Epidermal melanocyte (primary cell): ENCODE data around the gene DOCK10.

Experiments used
- DNase-seq: peaks from one replicate; pipeline ENCODE4 v3.0.0; 2011; ENCODE audit warnings: low spot score; ENCODE audit not compliant: insufficient read length

DOCK10 gene

GRCh38 chr2:224722250-224722649 lies 320.0 kb downstream of the DOCK10 start:
- no peak for DNase-seq

- DNase-seq, result no peak
Measured at GRCh38 chr2:224716921-224717320, 325.3 kb downstream of the DOCK10 start.

- no peak for DNase-seq
Measured at GRCh38 chr2:224716201-224716600, 326.1 kb downstream of the DOCK10 start, which contains the start of gene CCDC195. CCDC195 (minus strand) TSS chr2:224716365; CDS start chr2:224716365, 0 bp downstream.
